Kidney epithelial cell (primary cell): ENCODE data around the gene RAI1. TPM values are rescaled to one million over a fixed set of nuclear protein-coding genes. Genes with fewer than 3 reads are reported as not detected.

Experiments used
- DNase-seq: peaks from one replicate; pipeline ENCODE4 v3.0.0-alpha.2; 2010; ENCODE audit warnings: low read depth
- H3K27me3 ChIP-seq: 2 replicates; pipeline ENCODE4 v1.6.0; 2011; ENCODE audit warnings: low read length; ENCODE audit not compliant: control insufficient read depth, insufficient read depth
- H3K36me3 ChIP-seq: 2 replicates; pipeline ENCODE4 v1.5.1; 2011; ENCODE audit warnings: low read length; ENCODE audit not compliant: control insufficient read depth, insufficient read depth
- H3K4me3 ChIP-seq: 2 replicates; pipeline ENCODE4 v1.5.1; 2011; ENCODE audit warnings: low read depth, mild to moderate bottlenecking, control low read depth, low read length
- CTCF ChIP-seq: IDR thresholded peaks from 2 replicates; pipeline ENCODE4 v1.5.1; 2011; ENCODE audit warnings: mild to moderate bottlenecking, moderate library complexity, low read length, control low read depth, inconsistent platforms; ENCODE audit not compliant: insufficient read depth, poor library complexity, severe bottlenecking
- total RNA-seq: library from RNA; depleted of rRNA; stranded (reverse); fragments of >200 nt; gene quantifications from 2 replicates; pipeline ENCODE4 v1.2.3, GENCODE V29; 2015

Gene RAI1
- total RNA-seq, 1 donor from 2014 or later: 31.3 TPM

GRCh38 chr17:17772231-17772630 lies 91.0 kb downstream of the RAI1 start:
- Histone ChIP-seq H3K4me3 (no peak overlapping the region), H3K36me3 (no peaks in the 10 kb centered on the region), H3K27me3 (no peaks in the 10 kb centered on the region)
- no peak for DNase-seq
- no peak for TF ChIP-seq CTCF

- peak; percentile 42 for TF ChIP-seq CTCF
- DNase-seq: no peak
- Histone ChIP-seq H3K36me3 (no peaks in the 10 kb centered on the region), H3K4me3 (no peak overlapping the region), H3K27me3 (no peaks in the 10 kb centered on the region)
These were observed 93.0 kb downstream of the RAI1 start for GRCh38 chr17:17774009-17774881.

GRCh38 chr17:17776889-17777288 lies 95.6 kb downstream of the RAI1 start:
- DNase-seq: no peak
- Histone ChIP-seq H3K36me3 (no peaks in the 10 kb centered on the region), H3K27me3 (no peaks in the 10 kb centered on the region), H3K4me3 (no peak overlapping the region)
- TF ChIP-seq CTCF: no peak

- no peak for TF ChIP-seq CTCF
- Histone ChIP-seq H3K27me3 (no peaks in the 10 kb centered on the region), H3K4me3 (no peak overlapping the region), H3K36me3 (no peaks in the 10 kb centered on the region)
- DNase-seq: no peak
These were observed 97.2 kb downstream of the RAI1 start for GRCh38 chr17:17778308-17779014.

- Histone ChIP-seq H3K36me3 (no peaks in the 10 kb centered on the region), H3K27me3 (no peaks in the 10 kb centered on the region), H3K4me3 (no peak overlapping the region)
- DNase-seq: no peak
- no peak for TF ChIP-seq CTCF
These were observed 97.9 kb downstream of the RAI1 start for GRCh38 chr17:17779015-17779611.
